Measurements from ENCODE around the gene ARSA.

DNA sequence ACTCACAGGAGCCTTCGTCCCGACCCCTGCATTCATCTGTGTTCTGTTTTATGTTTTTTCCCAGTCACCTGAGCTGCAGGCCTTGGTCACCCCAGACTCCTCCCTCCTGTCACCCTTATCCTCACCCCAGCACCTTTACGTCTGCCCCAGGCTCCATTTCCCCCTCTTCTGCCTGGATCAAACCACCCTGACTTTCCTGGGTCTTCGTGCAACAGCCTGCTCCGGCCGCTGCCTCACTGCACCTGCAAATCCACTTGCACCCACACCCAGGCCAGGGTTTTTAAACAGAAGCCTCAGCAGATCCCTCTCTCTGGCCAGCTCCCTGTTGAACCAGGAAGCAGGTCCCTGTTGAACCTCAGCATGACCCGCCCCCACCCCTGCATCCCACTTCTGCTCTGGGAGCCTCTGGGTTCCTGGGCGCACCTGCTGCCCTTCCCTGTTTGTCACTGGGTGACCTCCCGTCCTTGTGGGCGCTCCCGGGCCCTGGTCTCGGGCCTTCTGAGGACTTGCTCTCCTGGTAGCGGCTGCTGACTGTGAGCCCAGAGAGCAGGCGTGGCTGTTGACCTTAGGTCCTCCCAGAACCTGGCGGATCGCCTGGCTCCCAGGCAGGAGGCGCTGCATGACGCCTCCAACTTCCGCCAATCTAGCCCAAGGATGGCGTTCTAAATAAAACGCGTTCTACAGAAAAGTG lies 14.5 kb downstream of the ARSA start:
- TF ChIP-seq JUN (IDR thresholded peaks at IDR 0.05; ENCODE audit: borderline replicate concordance, insufficient read depth, insufficient read length, low read depth), result no peak
- TF ChIP-seq, protein P1, sequence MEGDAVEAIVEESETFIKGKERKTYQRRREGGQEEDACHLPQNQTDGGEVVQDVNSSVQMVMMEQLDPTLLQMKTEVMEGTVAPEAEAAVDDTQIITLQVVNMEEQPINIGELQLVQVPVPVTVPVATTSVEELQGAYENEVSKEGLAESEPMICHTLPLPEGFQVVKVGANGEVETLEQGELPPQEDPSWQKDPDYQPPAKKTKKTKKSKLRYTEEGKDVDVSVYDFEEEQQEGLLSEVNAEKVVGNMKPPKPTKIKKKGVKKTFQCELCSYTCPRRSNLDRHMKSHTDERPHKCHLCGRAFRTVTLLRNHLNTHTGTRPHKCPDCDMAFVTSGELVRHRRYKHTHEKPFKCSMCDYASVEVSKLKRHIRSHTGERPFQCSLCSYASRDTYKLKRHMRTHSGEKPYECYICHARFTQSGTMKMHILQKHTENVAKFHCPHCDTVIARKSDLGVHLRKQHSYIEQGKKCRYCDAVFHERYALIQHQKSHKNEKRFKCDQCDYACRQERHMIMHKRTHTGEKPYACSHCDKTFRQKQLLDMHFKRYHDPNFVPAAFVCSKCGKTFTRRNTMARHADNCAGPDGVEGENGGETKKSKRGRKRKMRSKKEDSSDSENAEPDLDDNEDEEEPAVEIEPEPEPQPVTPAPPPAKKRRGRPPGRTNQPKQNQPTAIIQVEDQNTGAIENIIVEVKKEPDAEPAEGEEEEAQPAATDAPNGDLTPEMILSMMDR (IDR thresholded peaks at IDR 0.05; ENCODE audit: extremely low read depth in 1 of 2, insufficient read depth in 1 of 2, low read depth in 1 of 2, low read length in 2 of 2), result no peak
- no peak for TF ChIP-seq POLR2A (IDR thresholded peaks at IDR 0.05; ENCODE audit: low read depth, low read length)
- no peak for TF ChIP-seq EZH2 (IDR thresholded peaks at IDR 0.05; ENCODE audit: borderline replicate concordance, low read depth, low read length, severe bottlenecking)
- TF ChIP-seq POLR2AphosphoS5 (IDR thresholded peaks at IDR 0.05; ENCODE audit: insufficient read depth, low read depth, low read length), result no peak
- TF ChIP-seq, protein P2, sequence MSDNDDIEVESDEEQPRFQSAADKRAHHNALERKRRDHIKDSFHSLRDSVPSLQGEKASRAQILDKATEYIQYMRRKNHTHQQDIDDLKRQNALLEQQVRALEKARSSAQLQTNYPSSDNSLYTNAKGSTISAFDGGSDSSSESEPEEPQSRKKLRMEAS (IDR thresholded peaks at IDR 0.05; ENCODE audit: insufficient read depth, insufficient read length), result no peak
- TF ChIP-seq MYC (IDR thresholded peaks at IDR 0.05; ENCODE audit: low read depth, low read length), result no peak
